Psoas muscle (tissue), 8 donors: Measurements from ENCODE around the gene GDF9. TPM values are rescaled to one million over a fixed set of nuclear protein-coding genes. Genes with fewer than 3 reads are reported as not detected.
A peak's percentile ranks its signal among the peaks of the same experiment; 100 is the strongest.

Experiments
- ATAC-seq, 4 donors: fragments of 200-7000 bp; cut with Tn5 transposase; one replicate each; pipeline ENCODE4 v1.9.1; 2020; ENCODE audit warnings: moderate library complexity in 3 of 4, mild to moderate bottlenecking in 2 of 4
- DNase-seq, 2 donors: peaks; one replicate each; pipeline ENCODE4 v3.0.0-alpha.2; 2020
- H3K27ac ChIP-seq: fragments of 200-600 bp; one replicate; pipeline ENCODE4 v1.8.0; 2022
- H3K27me3 ChIP-seq, 3 donors: fragments of 200-600 bp in 1 of 3; one replicate each; pipeline versions ENCODE4 v1.6.1 to v1.8.0; 2013 to 2022; ENCODE audit warnings: low read length in 2 of 3, mild to moderate bottlenecking in 2 of 3, moderate library complexity in 1 of 3; ENCODE audit not compliant: insufficient read depth in 3 of 3
- H3K36me3 ChIP-seq, 2 donors: fragments of 200-600 bp in 1 of 2; one replicate each; pipeline versions ENCODE4 v1.6.1 to v1.8.0; 2013 to 2022; ENCODE audit warnings: low read depth in 1 of 2, mild to moderate bottlenecking in 1 of 2, moderate library complexity in 1 of 2; ENCODE audit not compliant: insufficient read depth in 1 of 2
- H3K4me1 ChIP-seq: fragments of 200-600 bp; one replicate; pipeline ENCODE4 v1.8.0; 2022
- H3K4me3 ChIP-seq: fragments of 200-600 bp; one replicate; pipeline ENCODE4 v1.8.0; 2022; ENCODE audit warnings: mild to moderate bottlenecking
- H3K9me3 ChIP-seq: fragments of 200-600 bp; one replicate; pipeline ENCODE4 v1.8.0; 2022
- WGBS, 3 donors: extraction: QIAGEN DNeasy Blood & Tissue Kit; methylation state at CpG; one replicate each; pipeline versions ENCODE4 v1.1.6 to v1.1.7; 2013; 5-methylcytosine and 5-hydroxymethylcytosine counted together
- intact Hi-C, 2 donors: fragments of 100-400 bp; cut with DNase I; formaldehyde crosslinking; loops; one replicate each; pipeline versions ENCODE4 v1.11.0 to v1.14.2; 2022
- polyA plus RNA-seq, 3 donors: library from polyadenylated mRNA; stranded (reverse); fragments of 200-250 nt; gene quantifications; one replicate each; pipeline ENCODE4 v1.2.3, GENCODE V29; 2013
- total RNA-seq, 4 donors: library from RNA; stranded (reverse); fragmentation: NEBNext Ultra II Directional in 2 of 4; extraction: Animal tissue kit (Norgen Biotek cat#: 25700) in 2 of 4; gene quantifications; one replicate each; pipeline versions ENCODE4 v1.2.1 to v1.2.4, GENCODE V29; 2021 to 2023
- TF ChIP-seq, protein P1 (sequence below): fragments of 200-600 bp; IDR thresholded peaks from one replicate; pipeline ENCODE4 v1.8.0; 2022; ENCODE audit warnings: antibody characterized with exemption
- donor health status: healthy with polysubstance abuse.
- donor health status: DM: no; HTN: no; CAD: no; lungs with moderate emphysema.
- donor health status: Bipolar disorder and iron deficiency.
- donor health status: healthy.
- donor health status: DM: yes; HTN: yes; CAD: no.
- donor health status: DM: no; HTN: no; CAD: no.
- donor health status: DM: no; HTN: no; CAD: no.
- donor health status: DM: yes; HTN: yes; CAD: no.

Gene GDF9
- total and polyA plus RNA-seq, 7 donors: 0.07 to 1.2 (median 0.65) TPM

DNA sequence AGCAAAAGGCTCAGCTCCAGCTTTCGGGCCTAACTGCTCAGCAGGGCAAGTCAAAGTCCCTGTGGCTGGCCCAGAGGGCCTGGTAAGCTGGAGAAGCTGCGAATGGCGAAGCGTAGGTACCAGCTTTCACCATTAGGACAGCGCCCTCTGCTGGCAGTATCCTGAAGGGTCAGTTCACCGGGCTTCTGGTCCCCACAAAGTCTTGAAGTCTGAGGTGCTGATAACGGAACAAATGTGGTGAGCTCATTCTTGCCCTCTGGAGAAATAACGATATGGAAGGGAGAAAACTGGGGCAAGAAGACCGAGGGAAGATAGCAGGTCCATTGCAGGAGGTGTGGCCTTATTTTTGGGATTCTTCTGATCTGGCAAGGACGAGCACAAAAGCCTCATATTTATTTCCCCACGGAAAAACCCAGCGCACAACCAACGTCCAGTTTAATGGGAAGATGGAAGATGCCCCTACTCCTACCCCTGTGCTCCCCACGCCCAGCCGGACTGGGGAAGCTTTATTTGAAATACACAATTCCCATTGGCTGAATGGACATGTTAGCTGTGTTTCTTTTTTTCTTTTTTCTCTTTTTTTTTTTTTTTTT lies 46.0 kb downstream of the GDF9 start:
- no peaks in the 10 kb centered on the region for H3K9me3 ChIP-seq
- no peaks in the 10 kb centered on the region for H3K36me3 ChIP-seq
- peaks cover 0 to 15% (median 0%) of the 10 kb centered on the region in 3 donors for H3K27me3 ChIP-seq
- WGBS, 3 donors: 26 to 30% (median 26%) methylated on average over 15 of the region's 15 CpGs
- no peaks in the 10 kb centered on the region for H3K4me1 ChIP-seq
- intact Hi-C loops: loop anchor here in 1 of 2 donors (5.0 kb wide), 2 partner anchors 163 to 293 kb away; partner anchors contain the start of gene IL13
- TF ChIP-seq, protein P1, sequence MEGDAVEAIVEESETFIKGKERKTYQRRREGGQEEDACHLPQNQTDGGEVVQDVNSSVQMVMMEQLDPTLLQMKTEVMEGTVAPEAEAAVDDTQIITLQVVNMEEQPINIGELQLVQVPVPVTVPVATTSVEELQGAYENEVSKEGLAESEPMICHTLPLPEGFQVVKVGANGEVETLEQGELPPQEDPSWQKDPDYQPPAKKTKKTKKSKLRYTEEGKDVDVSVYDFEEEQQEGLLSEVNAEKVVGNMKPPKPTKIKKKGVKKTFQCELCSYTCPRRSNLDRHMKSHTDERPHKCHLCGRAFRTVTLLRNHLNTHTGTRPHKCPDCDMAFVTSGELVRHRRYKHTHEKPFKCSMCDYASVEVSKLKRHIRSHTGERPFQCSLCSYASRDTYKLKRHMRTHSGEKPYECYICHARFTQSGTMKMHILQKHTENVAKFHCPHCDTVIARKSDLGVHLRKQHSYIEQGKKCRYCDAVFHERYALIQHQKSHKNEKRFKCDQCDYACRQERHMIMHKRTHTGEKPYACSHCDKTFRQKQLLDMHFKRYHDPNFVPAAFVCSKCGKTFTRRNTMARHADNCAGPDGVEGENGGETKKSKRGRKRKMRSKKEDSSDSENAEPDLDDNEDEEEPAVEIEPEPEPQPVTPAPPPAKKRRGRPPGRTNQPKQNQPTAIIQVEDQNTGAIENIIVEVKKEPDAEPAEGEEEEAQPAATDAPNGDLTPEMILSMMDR: peak; percentile 92
- H3K27ac ChIP-seq: no peak overlapping the region
- H3K4me3 ChIP-seq: no peak overlapping the region
- ATAC-seq (peak; percentile 85 to 95 (median 89)), DNase-seq (peak; percentile 89 to 93)

DNA sequence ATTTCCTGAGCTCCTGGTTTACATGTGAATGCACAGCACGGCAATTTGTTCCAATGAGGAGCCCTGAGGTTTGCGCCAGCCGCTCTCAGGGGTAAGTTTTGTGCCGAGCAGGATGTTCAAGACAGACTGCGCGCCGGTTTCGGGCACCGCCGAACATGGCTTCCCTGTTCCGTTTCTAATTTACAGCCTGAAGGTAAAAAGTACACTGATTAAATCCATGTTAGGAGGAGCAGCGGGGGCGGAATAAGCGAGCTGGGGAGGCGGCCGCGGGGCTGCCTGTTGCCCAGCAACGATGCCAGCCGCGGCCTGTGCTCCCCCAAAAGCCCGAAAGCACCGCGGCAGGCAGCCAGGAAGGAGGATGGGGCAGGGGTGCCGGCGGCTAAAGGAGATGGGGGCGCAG lies 46.8 kb downstream of the GDF9 start:
- TF ChIP-seq, protein P1: no peak
- intact Hi-C loops: loop anchor here in 1 of 2 donors (5.0 kb wide), 2 partner anchors 67 to 432 kb away; no protein-coding TSS in a partner anchor
- no peaks in the 10 kb centered on the region for H3K4me1 ChIP-seq
- 46 to 55% (median 54%) methylated on average over 26 of the region's 26 CpGs for WGBS, 3 donors
- H3K27ac ChIP-seq: no peak overlapping the region
- peaks cover 0 to 14% (median 1%) of the 10 kb centered on the region in 3 donors for H3K27me3 ChIP-seq
- H3K36me3 ChIP-seq: no peaks in the 10 kb centered on the region
- no peak overlapping the region for H3K4me3 ChIP-seq
- no peaks in the 10 kb centered on the region for H3K9me3 ChIP-seq
- no peak for DNase-seq
- ATAC-seq: no peak

DNA sequence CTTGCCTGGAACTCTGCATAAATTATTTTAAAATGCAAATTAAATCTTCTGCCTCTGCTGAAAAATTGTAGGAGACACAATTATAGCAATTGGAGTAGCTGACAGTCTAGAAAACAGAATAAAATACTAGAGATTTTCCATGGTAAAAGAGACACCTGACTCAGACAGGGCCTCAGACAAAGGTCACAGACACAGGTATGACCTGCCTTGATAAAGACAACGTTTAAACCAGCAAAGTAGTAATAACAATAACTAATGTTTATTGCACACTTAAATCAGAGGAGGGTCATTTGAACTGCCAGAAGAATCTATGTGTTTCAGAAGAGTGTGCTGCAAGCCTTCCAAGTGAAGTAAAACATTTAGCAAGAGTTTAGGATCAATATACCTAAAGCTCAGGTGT lies 49.3 kb downstream of the GDF9 start:
- peaks cover 2% of the 10 kb centered on the region for H3K4me1 ChIP-seq
- H3K36me3 ChIP-seq: no peaks in the 10 kb centered on the region
- intact Hi-C loops: loop anchor here in 1 of 2 donors (5.0 kb wide), 2 partner anchors 65 to 430 kb away; no protein-coding TSS in a partner anchor
- TF ChIP-seq, protein P1: no peak
- H3K4me3 ChIP-seq: no peak overlapping the region
- H3K27ac ChIP-seq: no peak overlapping the region
- DNase-seq: no peak
- peaks cover 0 to 30% (median 13%) of the 10 kb centered on the region in 3 donors for H3K27me3 ChIP-seq
- WGBS, 3 donors: 69 to 75% (median 73%) methylated on average over 1 of the region's 1 CpG
- H3K9me3 ChIP-seq: no peaks in the 10 kb centered on the region
- ATAC-seq: no peak

DNA sequence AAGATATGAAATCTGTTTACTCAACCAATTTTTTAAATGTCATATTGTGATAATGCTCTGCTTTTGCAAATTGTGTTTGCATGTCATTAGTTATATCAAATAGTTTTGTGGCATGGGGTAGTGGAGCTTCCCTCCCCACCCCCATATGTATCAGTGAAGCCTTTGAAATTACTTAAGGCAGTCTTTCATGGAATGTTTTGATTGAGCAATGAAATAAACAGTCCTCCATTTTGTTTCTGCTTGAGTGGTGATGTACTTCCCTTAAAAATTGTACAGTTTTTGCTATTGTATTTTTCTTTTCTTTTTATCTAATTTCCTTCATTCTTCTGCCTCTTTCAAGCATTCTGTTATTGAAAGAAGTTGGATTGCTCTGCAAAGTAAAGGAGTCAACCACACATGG lies 49.7 kb downstream of the GDF9 start:
- no peak overlapping the region for H3K4me3 ChIP-seq
- DNase-seq (no peak), ATAC-seq (no peak)
- H3K9me3 ChIP-seq: no peaks in the 10 kb centered on the region
- TF ChIP-seq, protein P1: no peak
- peaks cover 2% of the 10 kb centered on the region for H3K4me1 ChIP-seq
- H3K36me3 ChIP-seq: no peaks in the 10 kb centered on the region
- peaks cover 0 to 34% (median 14%) of the 10 kb centered on the region in 3 donors for H3K27me3 ChIP-seq
- H3K27ac ChIP-seq: no peak overlapping the region
- intact Hi-C loops: loop anchor here in 1 of 2 donors (5.0 kb wide), 2 partner anchors 64 to 429 kb away; no protein-coding TSS in a partner anchor
